Measurements from ENCODE around the gene E2F3.

E2F3 gene

GRCh38 chr6:20401205-20402091 lies at the start of gene E2F3:
Gene E2F3 (plus strand): TSS chr6:20401879. CDS start chr6:20402233, 354 bp downstream.
- peak; percentile 98 for DNase-seq (ENCODE audit: low read depth)

GRCh38 chr6:20352346-20352745 lies 49.3 kb upstream of the E2F3 start:
- DNase-seq (ENCODE audit: low read depth), result no peak

DNA sequence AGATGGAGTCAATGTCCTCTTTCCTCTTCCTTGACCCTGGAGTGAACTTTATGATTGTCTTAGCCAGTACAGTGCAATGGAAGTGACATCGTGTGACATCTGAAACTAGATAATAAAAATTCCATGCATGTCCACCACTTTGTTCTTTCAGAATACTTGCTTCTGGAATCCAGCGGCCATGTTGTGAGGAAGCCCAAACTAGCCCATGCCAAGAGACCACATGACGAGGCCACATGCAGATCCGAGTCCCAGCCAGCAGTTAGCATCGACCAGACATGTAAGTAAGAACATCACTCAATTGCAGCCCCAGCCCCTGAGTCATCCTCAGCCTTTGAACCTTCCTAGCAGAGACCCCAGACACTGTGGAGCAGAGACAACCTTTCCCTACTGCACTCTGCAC lies 48.5 kb upstream of the E2F3 start:
- DNase-seq (ENCODE audit: low read depth), result no peak

DNA sequence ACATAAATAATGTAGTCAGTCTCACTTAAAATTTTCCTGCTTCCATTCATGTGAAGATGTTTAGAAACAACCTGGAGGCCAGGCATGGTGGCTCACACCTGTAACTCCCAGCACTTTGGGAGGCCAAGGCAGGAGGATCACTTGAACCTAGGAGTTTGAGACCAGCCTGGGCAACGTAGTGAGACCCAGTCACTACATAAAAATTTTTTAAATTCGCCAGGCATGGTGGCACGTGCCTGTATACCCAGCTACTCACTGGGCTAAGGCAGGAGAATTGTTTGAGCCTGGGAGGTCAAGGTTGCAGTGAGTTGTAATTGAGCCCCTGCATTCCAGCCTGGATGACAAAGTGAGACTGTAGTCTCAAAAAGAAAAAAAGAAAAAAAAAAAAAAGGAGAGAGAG lies 47.3 kb upstream of the E2F3 start:
- DNase-seq (ENCODE audit: low read depth), result no peak

DNA sequence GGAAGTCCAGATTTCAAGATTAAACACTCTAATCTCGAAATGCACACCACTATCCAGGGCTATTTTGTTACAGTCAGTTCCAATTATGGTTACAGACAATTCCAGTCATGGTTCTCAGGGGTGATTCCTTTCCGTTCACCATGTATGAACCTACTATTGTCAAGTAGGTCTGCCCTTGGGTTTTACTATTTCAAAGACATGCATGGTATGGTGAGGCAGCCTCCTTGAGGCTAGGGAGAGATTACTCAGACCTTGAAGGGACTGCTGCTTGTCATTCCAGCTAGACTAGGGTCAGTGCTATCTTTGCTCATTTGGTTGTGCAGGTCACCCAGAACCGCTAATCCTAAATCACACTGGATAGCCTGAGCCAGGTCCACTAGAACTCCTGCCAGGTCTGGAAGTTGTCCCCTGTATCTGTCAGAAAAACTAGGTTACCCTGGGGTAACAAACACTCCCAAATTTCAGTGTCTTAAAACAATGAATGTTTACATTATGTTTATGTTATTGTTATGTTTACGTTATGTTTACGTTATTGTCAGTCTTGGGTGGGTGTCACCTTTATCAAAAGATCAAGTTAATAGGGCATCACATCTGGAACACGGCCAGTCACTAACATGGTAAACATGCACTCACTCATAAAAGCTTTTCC lies 41.1 kb upstream of the E2F3 start:
- no peak for DNase-seq (ENCODE audit: low read depth)

DNA sequence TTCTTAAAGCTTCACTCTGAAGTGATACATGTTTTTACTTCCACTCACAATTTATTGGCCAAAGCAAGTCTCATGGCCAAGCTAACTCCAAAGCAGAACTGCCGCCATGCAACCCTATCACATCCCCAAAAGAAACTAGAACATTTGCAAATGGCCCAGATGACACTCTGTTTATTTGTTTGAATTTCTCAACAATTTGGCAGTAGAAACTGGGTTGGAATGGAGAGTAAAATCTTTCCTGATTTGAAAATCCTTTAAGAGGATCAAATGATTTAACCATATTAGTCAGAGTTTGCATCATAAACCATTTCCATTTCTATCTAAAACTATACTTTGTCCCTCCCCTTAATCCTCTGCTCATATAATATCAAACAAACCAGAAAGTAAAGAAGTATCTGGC lies 39.1 kb upstream of the E2F3 start:
- no peak for DNase-seq (ENCODE audit: low read depth)

GRCh38 chr6:20364327-20364726 lies 37.4 kb upstream of the E2F3 start:
- DNase-seq (ENCODE audit: low read depth), result no peak

- DNase-seq (ENCODE audit: low read depth), result no peak
Measured at GRCh38 chr6:20365456-20365855, 36.2 kb upstream of the E2F3 start.

DNA sequence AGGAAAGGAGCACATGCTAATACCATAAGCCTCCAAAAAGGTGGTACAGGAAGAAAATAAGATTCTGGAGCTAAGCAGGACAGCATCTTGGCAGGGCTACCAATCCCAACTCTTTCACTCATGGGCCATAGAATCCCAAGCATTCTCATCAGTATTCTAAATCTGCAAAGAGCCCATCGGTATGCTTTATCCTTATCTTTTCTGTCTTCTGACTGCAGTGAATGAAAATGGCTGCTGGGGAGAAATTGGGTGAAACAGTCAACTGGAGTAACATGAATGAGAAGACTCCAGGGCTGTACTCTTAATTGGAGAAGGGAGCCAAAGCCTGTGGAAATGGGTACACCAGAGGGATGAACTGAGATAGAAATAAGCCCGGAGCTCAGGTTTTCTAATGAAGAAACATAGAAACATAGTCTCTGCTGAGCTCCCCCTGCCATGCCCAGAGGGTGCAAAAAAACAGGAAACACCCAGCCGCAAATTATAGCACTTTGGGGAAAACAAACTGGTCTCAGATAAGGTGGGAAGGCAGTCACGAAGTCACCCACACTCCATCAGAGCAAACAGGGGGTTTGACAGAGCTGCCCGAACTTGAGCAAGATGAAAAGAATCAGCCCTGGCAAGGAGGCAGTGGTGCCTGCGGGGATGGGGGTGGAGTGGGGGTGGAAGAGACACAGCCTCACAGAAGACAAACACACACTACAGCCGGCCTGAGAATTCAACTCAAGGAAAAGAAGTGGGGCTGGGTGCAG lies 35.4 kb upstream of the E2F3 start:
- peak; percentile 16 for DNase-seq (ENCODE audit: low read depth)

DNA sequence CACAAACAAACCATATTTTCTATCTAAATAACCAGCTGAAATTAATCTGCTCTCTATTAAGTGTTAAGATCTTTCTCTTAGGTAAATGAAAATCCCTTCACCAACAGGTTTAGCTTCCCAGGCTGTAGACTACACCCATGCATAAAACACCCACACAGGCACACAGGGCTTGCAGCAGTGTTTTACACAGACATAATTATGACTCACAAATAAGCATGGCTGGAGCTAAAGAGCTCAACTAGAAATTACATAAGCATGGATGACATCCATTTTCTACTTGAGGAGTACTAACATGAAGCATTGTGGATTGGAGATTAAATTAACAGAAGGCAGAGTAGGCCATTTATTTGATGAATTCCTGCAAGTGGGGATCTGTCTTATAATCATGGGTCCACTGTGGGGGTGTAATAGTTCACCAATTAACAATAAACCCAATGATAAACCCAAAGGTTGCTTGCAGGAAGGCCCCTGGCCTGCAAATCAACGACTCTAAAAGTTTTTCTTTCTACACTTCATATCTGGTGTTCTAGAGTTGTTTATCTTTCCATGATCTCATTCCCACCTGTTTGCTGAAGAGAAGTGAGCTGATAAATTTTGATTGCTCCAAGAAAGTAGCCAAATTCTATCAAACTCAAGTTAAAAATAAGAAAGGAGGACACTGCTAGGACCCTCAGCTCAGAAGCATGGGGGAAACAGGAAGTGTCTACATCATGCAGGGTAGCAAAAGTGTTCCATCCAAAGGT lies 33.8 kb upstream of the E2F3 start:
- no peak for DNase-seq (ENCODE audit: low read depth)

- DNase-seq (ENCODE audit: low read depth), result no peak
Measured at GRCh38 chr6:20370393-20370792, 31.3 kb upstream of the E2F3 start.

- no peak for DNase-seq (ENCODE audit: low read depth)
Measured at GRCh38 chr6:20370801-20371200, 30.9 kb upstream of the E2F3 start.

DNA sequence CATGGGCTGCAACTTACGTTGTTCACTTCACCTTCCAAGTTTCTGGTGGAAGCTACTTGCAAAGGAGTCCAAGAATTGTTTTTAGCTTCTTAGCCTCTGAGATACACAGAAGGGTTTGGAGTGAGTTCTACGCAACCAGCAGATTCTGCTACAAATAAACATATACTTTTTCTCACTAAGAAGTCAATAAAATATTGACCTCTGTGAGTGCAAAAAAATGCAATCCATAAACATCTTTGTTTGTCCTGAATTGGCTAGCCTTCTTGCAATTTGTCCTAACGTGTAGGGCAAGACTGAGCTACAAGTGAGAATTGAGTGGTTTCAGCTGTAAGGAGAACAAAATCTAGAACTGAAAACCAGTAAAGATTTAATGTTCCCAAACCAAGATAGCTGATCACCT lies 26.2 kb upstream of the E2F3 start:
- DNase-seq (ENCODE audit: low read depth), result no peak

- no peak for DNase-seq (ENCODE audit: low read depth)
Measured at GRCh38 chr6:20377623-20378265, 23.9 kb upstream of the E2F3 start.

DNA sequence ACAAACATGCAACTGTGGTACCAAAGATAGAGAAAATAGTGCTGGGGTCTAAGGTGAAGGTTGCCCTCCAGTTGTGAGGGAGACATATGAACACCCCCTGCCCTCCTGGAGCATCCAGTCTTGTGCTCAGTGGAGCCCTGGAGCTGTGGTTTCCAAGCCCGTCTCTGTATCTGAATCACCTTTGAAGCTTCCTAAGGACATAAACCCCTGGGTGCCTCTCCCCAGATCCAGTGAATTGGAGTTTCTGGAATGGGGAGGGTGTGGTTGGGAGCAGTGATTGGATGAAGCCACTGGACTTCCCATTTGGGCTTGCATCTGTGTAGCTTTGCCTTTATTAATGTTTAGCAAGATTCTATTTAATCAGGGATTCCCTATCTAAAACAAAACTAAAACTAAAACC lies 22.4 kb upstream of the E2F3 start:
- DNase-seq (ENCODE audit: low read depth), result no peak

DNA sequence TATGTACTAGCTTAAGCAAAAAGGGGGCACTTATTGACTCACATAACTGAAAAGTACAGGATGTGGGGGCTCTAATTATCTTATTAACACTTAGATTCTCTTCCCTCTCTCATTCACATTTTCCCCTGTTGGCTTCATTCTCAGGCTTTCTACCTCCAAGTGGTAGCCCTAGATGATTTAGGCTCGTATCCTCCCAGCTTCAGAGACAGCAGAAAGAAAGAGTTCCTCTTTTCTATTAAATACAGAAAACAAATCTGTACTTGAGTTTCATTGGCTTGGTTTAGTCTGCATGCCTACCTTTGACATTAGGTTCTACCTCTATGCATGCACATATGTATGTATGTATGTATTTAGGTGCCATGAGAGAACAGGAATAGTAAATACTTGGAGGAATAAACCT lies 15.5 kb upstream of the E2F3 start:
- DNase-seq (ENCODE audit: low read depth), result no peak

DNA sequence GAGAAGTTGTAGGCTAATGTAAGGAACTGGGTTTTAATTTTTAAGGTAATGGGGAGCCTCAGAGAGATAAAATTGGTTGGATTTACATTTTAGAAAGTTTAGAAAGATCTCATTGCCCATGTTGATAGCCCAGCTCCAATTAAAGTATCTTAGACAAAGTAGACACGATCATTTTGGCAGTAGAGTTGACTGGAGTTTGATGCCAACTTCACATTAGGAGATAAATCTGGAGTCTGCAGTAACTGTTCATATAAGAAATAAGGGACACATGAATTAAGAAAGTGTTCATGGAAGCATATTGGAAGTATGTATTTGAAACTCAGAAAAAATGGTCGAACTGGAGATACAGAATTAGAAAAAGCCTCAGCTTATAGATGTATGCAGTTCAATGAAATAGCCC lies 12.6 kb upstream of the E2F3 start:
- no peak for DNase-seq (ENCODE audit: low read depth)

DNA sequence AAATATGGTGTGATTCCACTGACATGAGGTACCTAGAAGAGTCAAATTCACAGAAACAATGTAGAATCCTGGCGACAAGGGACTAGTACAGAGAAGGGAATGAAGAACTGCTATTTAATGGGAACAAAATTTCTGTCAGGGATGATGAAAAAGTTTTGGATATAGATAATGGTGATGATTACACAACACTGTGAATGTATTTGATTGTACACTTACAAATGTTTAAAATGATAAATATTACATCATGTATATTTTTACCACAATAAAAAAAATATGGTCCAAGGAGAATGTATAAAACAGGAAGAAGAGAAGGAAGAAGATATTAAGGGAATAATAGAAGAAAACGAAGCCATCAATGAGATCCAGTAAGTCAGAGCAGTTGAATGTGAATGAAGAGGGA lies 8.4 kb upstream of the E2F3 start:
- no peak for DNase-seq (ENCODE audit: low read depth)

- no peak for DNase-seq (ENCODE audit: low read depth)
Measured at GRCh38 chr6:20399518-20399917, 2.2 kb upstream of the E2F3 start.

DNA sequence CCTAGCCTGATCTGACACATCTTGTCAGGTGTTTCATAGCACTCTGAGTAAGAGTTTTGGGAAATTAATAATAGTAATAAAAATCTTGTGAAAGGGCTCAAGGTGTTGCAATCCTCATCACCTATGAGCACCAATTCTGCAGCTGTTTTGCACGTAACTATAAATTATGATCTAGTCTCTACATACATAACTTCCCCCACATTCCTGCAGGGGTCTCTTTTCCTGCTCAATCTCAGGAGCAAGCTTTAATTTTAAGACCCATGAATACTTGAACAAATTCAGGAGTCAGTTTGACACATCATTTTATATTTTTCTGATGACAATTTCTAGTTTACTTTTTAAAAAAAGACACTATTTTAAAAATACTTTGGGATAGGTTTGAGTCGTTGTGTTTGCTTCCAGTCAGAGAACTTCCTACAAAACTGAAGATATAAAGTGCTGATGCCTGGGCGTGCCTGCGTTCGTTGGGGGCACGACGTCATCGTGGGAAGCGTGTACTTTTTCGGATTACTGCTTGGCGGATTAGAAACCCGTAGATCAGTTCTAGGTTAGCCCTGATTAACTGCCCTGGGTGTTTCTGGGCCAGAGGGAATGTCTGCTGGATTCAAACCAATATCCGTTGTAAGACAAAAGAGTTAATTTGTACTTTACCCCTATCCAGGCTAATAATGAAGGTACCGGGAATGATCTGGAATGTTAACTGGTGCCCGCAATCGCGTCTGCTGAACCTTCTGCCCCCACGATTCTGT lies 1.0 kb upstream of the E2F3 start:
- no peak for DNase-seq (ENCODE audit: low read depth)

DNA sequence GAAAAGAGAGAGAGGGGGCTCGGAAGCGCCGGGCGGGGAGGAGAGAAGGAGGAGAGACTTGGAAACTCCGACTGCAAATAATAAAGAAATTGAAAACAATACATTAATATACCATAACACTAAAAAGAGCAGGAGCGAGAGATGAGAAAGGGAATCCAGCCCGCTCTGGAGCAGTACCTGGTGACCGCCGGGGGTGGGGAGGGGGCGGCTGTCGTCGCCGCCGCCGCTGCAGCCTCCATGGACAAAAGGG lies 338 bp downstream of the E2F3 start:
- DNase-seq (ENCODE audit: low read depth), result peak; percentile 3
